GM12873 (cell line): ENCODE data around the gene ANKUB1.

Source experiments
- TF ChIP-seq, protein P1 (sequence below): IDR thresholded peaks from 2 replicates; pipeline ENCODE4 v1.5.1; 2012; ENCODE audit warnings: low read depth, mild to moderate bottlenecking, moderate library complexity, low read length, control low read depth; ENCODE audit not compliant: insufficient read depth; ENCODE audit errors: missing control alignments

Gene ANKUB1

DNA sequence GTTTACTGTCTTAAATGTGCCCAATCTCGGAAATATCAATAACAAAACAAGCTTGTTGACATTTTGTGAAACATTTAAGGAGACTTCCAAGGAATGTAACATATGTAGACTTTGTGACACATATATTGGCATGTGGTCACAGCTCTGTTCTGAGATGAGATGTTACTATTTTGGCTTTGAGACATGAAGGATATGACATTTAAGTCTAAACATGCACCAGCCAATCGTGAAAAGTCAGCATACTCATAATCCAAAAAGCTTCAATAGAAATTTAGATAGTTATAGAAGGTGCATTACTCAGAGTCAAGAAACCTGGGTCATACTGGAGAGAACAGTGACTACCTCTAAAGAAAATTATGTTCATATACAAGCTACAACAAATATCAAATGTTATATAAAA, 53.5 kb downstream of the ANKUB1 start:
- TF ChIP-seq, protein P1, sequence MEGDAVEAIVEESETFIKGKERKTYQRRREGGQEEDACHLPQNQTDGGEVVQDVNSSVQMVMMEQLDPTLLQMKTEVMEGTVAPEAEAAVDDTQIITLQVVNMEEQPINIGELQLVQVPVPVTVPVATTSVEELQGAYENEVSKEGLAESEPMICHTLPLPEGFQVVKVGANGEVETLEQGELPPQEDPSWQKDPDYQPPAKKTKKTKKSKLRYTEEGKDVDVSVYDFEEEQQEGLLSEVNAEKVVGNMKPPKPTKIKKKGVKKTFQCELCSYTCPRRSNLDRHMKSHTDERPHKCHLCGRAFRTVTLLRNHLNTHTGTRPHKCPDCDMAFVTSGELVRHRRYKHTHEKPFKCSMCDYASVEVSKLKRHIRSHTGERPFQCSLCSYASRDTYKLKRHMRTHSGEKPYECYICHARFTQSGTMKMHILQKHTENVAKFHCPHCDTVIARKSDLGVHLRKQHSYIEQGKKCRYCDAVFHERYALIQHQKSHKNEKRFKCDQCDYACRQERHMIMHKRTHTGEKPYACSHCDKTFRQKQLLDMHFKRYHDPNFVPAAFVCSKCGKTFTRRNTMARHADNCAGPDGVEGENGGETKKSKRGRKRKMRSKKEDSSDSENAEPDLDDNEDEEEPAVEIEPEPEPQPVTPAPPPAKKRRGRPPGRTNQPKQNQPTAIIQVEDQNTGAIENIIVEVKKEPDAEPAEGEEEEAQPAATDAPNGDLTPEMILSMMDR, result no peak

DNA sequence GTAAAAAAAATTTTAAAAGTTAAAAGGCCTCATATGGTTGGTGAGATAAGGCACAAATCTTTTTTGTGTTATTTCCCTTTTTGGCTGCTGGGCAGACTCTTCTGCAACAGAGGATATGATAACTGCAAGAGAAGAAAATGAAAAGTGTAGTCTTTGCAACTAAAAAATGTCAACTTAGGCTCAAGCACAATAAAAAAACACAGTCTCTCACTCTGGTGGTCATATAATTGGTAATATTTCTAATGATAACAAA, 55.5 kb downstream of the ANKUB1 start:
- TF ChIP-seq, protein P1, result no peak

DNA sequence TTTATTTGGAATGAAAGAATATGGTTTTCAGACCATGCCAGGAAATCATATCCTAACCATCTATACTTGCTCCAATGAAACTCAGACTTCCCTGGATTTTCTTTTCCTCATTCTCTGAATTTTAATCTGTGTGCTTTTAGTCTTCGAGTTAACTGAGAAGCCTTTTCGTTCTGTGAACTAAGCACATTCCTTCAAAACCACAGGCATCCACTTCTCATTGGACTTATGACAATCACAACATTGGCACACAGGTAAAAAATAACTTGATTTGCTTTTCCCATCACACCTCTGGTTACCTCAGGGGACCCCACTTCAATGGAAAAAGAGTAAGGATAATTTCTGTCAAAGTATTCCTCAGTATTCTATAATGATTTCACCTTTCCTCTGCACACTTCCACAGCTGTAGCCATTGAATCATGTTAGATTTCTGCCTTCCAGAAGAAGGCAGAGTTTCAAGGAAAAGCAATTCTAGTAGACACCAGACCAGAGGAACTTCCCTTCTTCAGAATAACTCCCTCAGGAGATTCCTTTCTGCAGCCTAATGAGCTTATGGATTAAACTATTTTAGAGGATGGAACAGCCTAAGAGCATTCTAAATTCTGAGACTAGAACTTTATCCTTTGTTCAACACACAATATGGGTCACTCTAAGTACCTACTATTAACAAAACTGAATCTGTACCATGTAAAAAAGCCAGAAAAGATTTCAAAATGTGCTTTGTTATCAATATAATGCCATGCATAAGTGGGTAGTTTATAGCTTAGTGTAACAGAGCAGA, 56.0 kb downstream of the ANKUB1 start:
- TF ChIP-seq, protein P1, result no peak

DNA sequence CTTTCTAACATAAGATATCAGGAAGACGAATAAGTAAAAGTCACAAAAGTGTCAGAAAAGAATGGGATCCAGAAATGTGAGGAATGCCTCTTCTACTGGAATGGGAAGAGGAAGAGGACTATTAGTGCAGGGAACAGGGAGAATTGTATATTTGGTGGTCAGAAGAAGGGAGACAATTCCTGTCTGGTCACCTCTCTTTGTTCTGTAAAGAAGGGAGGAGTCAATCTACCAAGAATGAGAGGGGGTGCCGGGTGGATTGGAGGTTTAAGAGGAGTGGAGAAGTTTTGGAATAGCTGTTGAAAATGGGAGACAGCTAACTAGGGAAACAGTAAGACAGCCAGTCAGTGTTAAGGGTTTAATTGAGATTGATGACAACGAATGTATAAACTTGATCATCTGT, 60.1 kb downstream of the ANKUB1 start:
- TF ChIP-seq, protein P1, result no peak

DNA sequence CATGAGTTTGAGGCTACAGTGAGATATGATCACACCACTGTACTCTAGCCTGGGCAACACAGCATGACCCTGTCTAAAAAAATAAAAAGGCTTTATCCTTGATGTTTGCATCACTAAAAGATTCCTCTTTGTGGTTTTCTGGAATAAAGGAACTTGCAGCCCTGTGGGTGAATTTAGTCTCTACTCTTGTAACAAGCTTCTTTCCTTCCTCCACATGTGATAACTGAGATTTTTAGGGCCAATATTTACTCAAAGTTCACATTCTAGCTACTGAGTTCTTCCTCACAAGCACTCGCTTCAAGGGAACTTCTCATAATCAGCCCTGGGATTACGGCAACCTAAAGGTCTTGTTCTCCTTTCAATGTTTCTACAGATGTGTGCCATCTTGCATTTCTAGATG, 64.7 kb downstream of the ANKUB1 start:
- TF ChIP-seq, protein P1, result no peak

DNA sequence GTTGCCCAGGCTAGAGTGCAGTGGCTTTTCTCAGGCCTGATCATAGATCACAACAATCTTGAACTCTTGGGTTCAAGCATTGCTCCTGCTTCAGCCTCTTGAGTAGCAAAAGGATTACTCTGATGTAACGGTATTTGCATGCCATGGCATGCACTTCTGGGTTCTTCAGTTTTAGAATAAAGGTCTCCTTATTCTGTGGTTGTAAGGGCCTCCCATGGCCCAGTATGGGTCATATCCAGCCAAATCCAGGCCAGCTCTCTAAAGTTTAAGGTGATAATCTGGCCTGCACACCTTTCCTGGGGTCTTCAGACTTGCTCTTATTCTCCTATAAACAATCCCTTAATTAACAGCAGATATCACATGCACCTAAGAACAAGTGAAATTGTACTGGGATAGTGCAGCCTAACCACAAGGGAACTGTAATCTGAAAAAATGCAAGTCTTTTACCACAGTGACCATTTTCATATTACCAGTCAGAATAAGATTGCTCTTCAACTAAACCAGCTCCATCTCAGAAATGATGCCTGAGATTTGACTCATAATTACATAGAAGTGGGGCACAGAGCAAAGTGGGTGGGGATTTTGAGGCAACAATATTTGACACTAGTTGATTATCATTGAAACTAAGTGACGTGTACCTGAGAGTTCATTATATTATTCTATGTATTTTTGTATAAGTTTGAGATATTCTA, 65.5 kb downstream of the ANKUB1 start:
- TF ChIP-seq, protein P1, result no peak

DNA sequence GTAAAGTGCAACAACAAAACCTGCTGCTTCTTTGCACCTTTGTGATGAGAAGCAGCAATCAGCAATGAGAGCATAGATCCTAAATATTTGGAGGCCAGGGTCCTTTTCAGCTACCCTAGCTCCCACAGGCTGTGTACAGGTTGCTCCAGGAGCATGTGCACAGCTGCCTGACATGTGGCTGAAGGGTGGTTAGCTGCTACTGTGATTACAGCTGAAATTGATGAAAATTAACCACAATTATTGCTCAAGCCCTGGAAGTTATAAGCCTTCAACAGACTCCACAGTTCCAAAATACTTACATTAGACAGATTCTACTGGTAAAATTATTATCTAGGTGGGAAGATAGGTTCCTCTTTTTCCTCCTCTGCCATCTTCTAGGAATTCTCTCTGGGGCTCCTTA, 68.6 kb downstream of the ANKUB1 start:
- TF ChIP-seq, protein P1, result no peak
